ENCODE results near the gene HEPACAM2.

- TF ChIP-seq CTCF (IDR thresholded peaks at IDR 0.05; ENCODE audit: insufficient read depth, low read depth, low read length) (no peak), EZH2 (IDR thresholded peaks at IDR 0.05; ENCODE audit: insufficient read depth, low read length) (no peak)
These were observed 78.9 kb downstream of the HEPACAM2 start for GRCh38 chr7:93147363-93147762.

Data from astrocyte (in vitro differentiated cells and primary cell).